ENCODE measurements around the gene SMYD3.

Gene SMYD3

DNA sequence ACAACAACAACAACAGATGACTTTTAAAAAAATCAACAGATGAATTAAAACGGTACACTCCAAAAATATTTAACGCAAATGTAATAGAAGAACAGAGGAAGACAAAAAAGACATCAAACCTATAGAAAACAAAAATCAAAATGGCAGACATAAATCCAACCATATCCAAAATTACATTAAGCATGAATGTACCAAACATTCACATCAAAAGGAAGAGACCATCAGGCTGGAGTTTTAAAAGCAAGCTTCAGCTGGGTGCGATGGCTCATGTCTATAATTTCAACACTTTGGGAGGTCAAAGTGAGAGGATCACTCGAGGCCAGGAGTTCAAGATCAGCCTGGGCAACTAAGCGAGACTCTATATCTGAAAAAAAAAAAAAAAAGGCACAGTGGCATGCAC lies 116.2 kb downstream of the SMYD3 start:
- TF ChIP-seq CTCF (conservative IDR thresholded peaks at IDR 0.05; ENCODE audit: low read depth, low read length) = no peak
- no peak for DNase-seq (ENCODE audit: low read depth)
- H3K4me3 ChIP-seq (ENCODE audit: low read depth, low read length) = no peak overlapping the region

DNA sequence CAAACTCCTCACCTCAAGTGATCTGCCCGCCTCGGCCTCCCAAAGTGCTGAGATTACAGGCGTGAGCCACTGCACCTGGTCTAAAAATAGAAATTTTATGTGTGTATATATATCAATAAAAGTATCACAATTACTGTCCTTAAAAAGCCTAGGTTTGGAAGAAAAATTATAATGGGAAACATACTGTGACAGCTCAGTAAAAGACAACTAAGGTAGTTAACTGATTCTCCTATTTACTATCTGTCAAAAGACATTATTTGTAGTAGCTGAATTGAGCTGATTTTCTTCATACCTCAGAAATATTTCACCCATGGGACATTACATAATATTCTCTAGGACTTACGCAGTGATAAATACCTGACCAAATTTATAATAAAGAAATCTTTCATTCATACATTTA lies 122.5 kb downstream of the SMYD3 start:
- no peak for TF ChIP-seq CTCF (conservative IDR thresholded peaks at IDR 0.05; ENCODE audit: low read depth, low read length)
- no peak for DNase-seq (ENCODE audit: low read depth)
- H3K4me3 ChIP-seq (ENCODE audit: low read depth, low read length) = no peak overlapping the region

DNA sequence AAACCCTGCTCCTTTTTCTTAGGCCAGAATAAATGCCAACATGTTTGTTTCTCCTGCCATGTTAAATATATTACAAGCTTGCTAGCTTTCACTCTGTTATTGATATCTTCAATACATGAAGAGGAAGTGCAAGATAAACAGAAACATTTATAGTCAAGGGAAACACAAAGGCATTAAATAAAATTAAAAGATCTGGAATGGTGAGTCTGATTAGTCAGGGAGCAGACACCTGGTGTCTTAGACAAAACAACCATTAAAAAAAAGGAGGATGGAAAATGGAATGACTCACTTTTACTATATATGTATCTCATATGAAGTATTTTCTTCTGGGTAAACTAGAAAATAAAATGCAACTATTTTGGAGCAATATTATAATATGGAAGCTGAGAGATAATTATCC lies 123.3 kb downstream of the SMYD3 start:
- DNase-seq (ENCODE audit: low read depth) = no peak
- no peak overlapping the region for H3K4me3 ChIP-seq (ENCODE audit: low read depth, low read length)
- no peak for TF ChIP-seq CTCF (conservative IDR thresholded peaks at IDR 0.05; ENCODE audit: low read depth, low read length)

GRCh38 chr1:246383239-246383589 lies 123.9 kb downstream of the SMYD3 start:
- H3K4me3 ChIP-seq (ENCODE audit: low read depth, low read length) = no peak overlapping the region
- DNase-seq (ENCODE audit: low read depth) = no peak
- no peak for TF ChIP-seq CTCF (conservative IDR thresholded peaks at IDR 0.05; ENCODE audit: low read depth, low read length)

DNA sequence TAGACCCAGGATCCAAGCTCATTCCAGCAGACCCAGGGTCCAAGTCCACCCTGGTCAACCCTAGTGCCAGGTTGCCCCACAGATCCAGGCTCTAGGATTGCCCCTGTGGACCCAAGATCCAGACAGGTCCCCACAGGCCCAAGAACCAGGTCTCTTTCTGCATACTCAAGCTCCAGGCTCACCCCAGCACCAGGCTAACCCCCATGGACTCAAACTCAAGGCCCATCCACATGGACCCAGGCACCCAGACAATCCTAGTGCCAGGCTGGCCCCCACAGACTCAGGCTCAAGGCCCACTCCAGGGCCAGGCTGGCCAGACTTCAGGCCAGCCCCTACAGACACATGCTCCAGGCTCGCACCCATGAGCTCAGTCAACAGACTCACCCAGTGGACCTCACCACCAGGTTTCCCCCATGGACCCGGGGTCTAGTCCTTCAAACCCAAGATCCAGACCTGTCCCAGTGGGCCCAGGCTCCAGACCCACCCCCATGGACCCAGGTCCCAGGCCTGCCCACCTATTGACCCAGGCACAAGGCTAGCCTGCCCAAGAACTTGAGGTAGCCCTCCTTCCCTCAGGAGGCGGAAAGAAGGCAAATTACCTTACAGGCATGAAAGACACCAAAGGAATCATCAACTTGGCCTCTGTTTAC lies 124.4 kb downstream of the SMYD3 start:
- H3K4me3 ChIP-seq (ENCODE audit: low read depth, low read length) = no peak overlapping the region
- TF ChIP-seq CTCF (conservative IDR thresholded peaks at IDR 0.05; ENCODE audit: low read depth, low read length) = no peak
- no peak for DNase-seq (ENCODE audit: low read depth)

GRCh38 chr1:246381452-246381851 lies 125.6 kb downstream of the SMYD3 start:
- H3K4me3 ChIP-seq (ENCODE audit: low read depth, low read length) = no peak overlapping the region
- no peak for TF ChIP-seq CTCF (conservative IDR thresholded peaks at IDR 0.05; ENCODE audit: low read depth, low read length)
- DNase-seq (ENCODE audit: low read depth) = no peak

GRCh38 chr1:246377625-246378153 lies 129.4 kb downstream of the SMYD3 start:
- TF ChIP-seq CTCF (conservative IDR thresholded peaks at IDR 0.05; ENCODE audit: low read depth, low read length) = no peak
- H3K4me3 ChIP-seq (ENCODE audit: low read depth, low read length) = no peak overlapping the region
- no peak for DNase-seq (ENCODE audit: low read depth)
